ENCODE measurements around the gene HRH3.

GRCh38 chr20:62165762-62166399 is 54.2 kb downstream of the HRH3 start:
- no peak for TF ChIP-seq CTCF (IDR thresholded peaks at IDR 0.05)
- no peak for TF ChIP-seq EZH2 (IDR thresholded peaks at IDR 0.05; ENCODE audit: borderline replicate concordance, insufficient read depth, low read depth, low read length, poor library complexity, severe bottlenecking)

All from B cell (primary cell).